Superior temporal gyrus (tissue), 1 donor: ENCODE data around the gene FAM120A.
A peak's percentile ranks its signal among the peaks of the same experiment; 100 is the strongest.

Experiments
- DNase-seq: peaks from one replicate; pipeline ENCODE4 v3.0.0-alpha.2; 2016; ENCODE audit errors: extremely low spot score

FAM120A gene

GRCh38 chr9:93560991-93561390 lies 109.5 kb downstream of the FAM120A start:
- DNase-seq, result no peak

GRCh38 chr9:93562157-93562556 lies 110.7 kb downstream of the FAM120A start:
- DNase-seq, result no peak

- DNase-seq, result no peak
Measured at GRCh38 chr9:93565089-93565488, 113.6 kb downstream of the FAM120A start.

- peak; percentile 97 for DNase-seq
Measured at GRCh38 chr9:93566408-93567270, 115.2 kb downstream of the FAM120A start.

- DNase-seq, result no peak
Measured at GRCh38 chr9:93567271-93567959, 115.9 kb downstream of the FAM120A start.

- DNase-seq, result no peak
Measured at GRCh38 chr9:93568169-93568568, 116.7 kb downstream of the FAM120A start.

- no peak for DNase-seq
Measured at GRCh38 chr9:93569621-93570174, 118.2 kb downstream of the FAM120A start.

GRCh38 chr9:93572221-93572620 lies 120.7 kb downstream of the FAM120A start:
- DNase-seq, result no peak

- no peak for DNase-seq
Measured at GRCh38 chr9:93572636-93573515, 121.4 kb downstream of the FAM120A start.

GRCh38 chr9:93573516-93573828 lies 122.0 kb downstream of the FAM120A start:
- no peak for DNase-seq

GRCh38 chr9:93574091-93574899 lies 122.8 kb downstream of the FAM120A start:
- DNase-seq, result no peak

- DNase-seq, result no peak
Measured at GRCh38 chr9:93574900-93575795, 123.7 kb downstream of the FAM120A start.

- peak; percentile 41 for DNase-seq
Measured at GRCh38 chr9:93575796-93576257, 124.3 kb downstream of the FAM120A start.

GRCh38 chr9:93576258-93577077 lies 125.0 kb downstream of the FAM120A start, which contains the start of gene PHF2:
PHF2 (plus strand) TSS chr9:93576584; CDS start chr9:93576774, 190 bp downstream.
- DNase-seq, result no peak

- DNase-seq, result no peak
Measured at GRCh38 chr9:93577078-93577974, 125.8 kb downstream of the FAM120A start.

GRCh38 chr9:93577975-93578682 lies 126.6 kb downstream of the FAM120A start:
- DNase-seq, result no peak

GRCh38 chr9:93578844-93579243 lies 127.4 kb downstream of the FAM120A start:
- DNase-seq, result no peak
